Ishikawa (cell line): ENCODE results near the gene NRL.

Experiments used
- CEBPB ChIP-seq: IDR thresholded peaks from 2 replicates; pipeline ENCODE4 v1.6.1; 2012
- CREB1 ChIP-seq: IDR thresholded peaks from 2 replicates; pipeline ENCODE4 v1.6.1; 2012; ENCODE audit warnings: low read depth
- EGR1 ChIP-seq: IDR thresholded peaks from 2 replicates; pipeline ENCODE4 v1.6.1; 2012
- EP300 ChIP-seq: IDR thresholded peaks from 2 replicates; pipeline ENCODE4 v1.6.1; 2012; ENCODE audit warnings: borderline replicate concordance
- FOXM1 ChIP-seq: IDR thresholded peaks from 2 replicates; pipeline ENCODE4 v1.6.1; 2012; ENCODE audit warnings: low read depth, borderline replicate concordance
- RAD21 ChIP-seq: IDR thresholded peaks from 2 replicates; pipeline ENCODE4 v1.6.1; 2012; ENCODE audit warnings: low read depth
- TAF1 ChIP-seq: IDR thresholded peaks from 2 replicates; pipeline ENCODE4 v1.6.1; 2012; ENCODE audit warnings: low read depth, mild to moderate bottlenecking
- TF ChIP-seq, protein P1 (sequence below): IDR thresholded peaks from 2 replicates; pipeline ENCODE4 v1.6.1; 2012; ENCODE audit warnings: low read depth, mild to moderate bottlenecking

DNA sequence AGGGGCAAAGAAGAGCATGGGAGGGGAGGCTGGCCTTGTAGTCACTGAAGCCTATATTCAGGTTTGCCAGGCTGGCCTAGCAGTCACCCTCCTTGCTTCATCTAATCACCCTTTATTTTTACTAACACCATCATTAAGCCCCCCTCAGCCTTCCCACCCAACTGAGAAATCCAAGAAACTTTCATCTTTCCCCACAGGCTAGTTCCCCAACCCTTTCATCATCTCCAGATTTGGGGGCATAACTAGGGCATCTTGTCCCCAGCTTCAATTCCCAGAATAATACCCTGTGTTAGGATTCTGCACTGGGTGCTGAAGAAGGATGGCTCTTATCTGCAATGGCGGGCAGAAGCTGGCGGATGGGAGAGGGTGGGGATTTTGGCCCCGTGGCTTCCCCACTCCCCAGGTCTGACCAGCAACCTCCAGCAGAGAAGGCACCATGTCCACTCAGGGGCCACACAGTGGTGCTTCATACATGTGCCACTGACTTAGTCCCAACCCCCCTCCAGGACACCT lies 13.7 kb downstream of the NRL start:
- TF ChIP-seq FOXM1, result no peak
- TF ChIP-seq EP300, result no peak
- TF ChIP-seq CEBPB, result no peak
- no peak for TF ChIP-seq RAD21
- TF ChIP-seq CREB1, result no peak
- TF ChIP-seq, protein P1, sequence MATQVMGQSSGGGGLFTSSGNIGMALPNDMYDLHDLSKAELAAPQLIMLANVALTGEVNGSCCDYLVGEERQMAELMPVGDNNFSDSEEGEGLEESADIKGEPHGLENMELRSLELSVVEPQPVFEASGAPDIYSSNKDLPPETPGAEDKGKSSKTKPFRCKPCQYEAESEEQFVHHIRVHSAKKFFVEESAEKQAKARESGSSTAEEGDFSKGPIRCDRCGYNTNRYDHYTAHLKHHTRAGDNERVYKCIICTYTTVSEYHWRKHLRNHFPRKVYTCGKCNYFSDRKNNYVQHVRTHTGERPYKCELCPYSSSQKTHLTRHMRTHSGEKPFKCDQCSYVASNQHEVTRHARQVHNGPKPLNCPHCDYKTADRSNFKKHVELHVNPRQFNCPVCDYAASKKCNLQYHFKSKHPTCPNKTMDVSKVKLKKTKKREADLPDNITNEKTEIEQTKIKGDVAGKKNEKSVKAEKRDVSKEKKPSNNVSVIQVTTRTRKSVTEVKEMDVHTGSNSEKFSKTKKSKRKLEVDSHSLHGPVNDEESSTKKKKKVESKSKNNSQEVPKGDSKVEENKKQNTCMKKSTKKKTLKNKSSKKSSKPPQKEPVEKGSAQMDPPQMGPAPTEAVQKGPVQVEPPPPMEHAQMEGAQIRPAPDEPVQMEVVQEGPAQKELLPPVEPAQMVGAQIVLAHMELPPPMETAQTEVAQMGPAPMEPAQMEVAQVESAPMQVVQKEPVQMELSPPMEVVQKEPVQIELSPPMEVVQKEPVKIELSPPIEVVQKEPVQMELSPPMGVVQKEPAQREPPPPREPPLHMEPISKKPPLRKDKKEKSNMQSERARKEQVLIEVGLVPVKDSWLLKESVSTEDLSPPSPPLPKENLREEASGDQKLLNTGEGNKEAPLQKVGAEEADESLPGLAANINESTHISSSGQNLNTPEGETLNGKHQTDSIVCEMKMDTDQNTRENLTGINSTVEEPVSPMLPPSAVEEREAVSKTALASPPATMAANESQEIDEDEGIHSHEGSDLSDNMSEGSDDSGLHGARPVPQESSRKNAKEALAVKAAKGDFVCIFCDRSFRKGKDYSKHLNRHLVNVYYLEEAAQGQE, result no peak
- no peak for TF ChIP-seq EGR1
- TF ChIP-seq TAF1, result no peak
